ENCODE data around the gene SI.

- TF ChIP-seq ZFP1 (CRISPR knock-in tag; IDR thresholded peaks at IDR 0.05) (no peak), NCOR1 (IDR thresholded peaks at IDR 0.05) (no peak), TAF1 (IDR thresholded peaks at IDR 0.05; ENCODE audit: control insufficient read depth, extremely low read depth, insufficient read depth, low read length, severe bottlenecking) (no peak), ZBTB33 (CRISPR knock-in tag; IDR thresholded peaks at IDR 0.05) (no peak), BCLAF1 (IDR thresholded peaks at IDR 0.05; ENCODE audit: borderline replicate concordance in 1 of 2, control insufficient read depth in 1 of 2, low read depth in 2 of 2, low read length in 1 of 2) (no peak), ZNF384 (IDR thresholded peaks at IDR 0.05; ENCODE audit: low read depth, low read length) (no peak), ZNF232 (CRISPR knock-in tag; IDR thresholded peaks at IDR 0.05) (no peak), EHMT2 (IDR thresholded peaks at IDR 0.05) (no peak)
These were observed 4.4 kb upstream of the SI start for GRCh38 chr3:165082650-165083049.
